ENCODE data around the gene SPTB. TPM values are rescaled to one million over a fixed set of nuclear protein-coding genes. Genes with fewer than 3 reads are reported as not detected.

Gene SPTB
- total RNA-seq, 2 experiments from 2014 or later = not detected

DNA sequence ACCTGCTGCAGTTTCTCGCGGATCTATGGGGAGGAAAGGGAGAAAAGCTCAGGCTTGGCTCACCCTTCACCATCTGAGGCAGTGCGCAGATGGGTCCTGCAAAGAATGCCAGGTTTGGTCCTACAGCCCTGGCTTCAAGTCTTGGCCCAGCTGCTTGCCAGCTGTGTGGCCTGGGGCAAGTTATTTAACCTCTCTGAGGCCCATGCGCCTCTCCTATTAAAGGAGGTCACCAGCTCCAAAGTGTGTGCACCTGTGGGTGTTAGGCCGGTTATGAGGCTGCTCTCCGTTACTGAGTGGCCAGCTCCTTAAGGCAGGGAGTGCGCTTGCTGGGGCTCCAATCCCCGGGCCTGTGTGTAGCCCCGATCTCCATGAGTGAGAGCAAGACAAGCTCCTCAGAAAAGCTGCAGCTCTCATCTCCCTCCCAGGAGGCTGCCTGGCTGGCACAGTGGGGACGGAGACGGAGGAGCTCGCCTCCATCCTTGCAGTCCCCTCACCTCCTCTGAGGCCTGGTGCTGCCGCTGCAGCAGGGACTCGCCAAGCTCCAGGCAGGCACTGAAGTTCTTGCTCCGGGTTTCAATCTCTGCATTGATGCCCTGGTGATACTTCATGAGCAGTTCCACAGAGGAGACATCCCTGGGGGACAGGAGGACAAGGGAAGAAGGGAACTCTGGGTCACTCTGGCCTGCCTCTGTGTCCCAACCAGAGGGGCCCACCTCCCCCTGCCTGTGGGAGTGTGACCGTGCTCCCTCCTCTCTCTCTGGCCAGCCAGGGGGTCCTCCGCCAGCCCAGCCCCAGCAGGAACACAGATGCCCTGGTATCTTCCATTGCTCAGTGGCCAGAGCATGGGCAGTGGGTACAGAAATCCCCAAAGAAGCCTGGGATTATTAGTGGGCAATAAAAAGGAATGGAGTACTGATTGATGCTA lies 110.3 kb downstream of the SPTB start:
- Mint-ChIP-seq H3K4me3 (no peak overlapping the region), H3K9me3 (ENCODE audit: low read depth) (no peaks in the 10 kb centered on the region), H3K27me3 (no peaks in the 10 kb centered on the region), H3K36me3 (no peaks in the 10 kb centered on the region), H3K4me1 (peaks cover 11% of the 10 kb centered on the region), H3K27ac (no peak overlapping the region)
- CTCF ChIA-PET = interaction anchor here (13.8 kb wide), 1 partner anchor 98 kb away, joined by 183 read pairs; no protein-coding TSS in a partner anchor
- DNase-seq (no peak), ATAC-seq (no peak)

DNA sequence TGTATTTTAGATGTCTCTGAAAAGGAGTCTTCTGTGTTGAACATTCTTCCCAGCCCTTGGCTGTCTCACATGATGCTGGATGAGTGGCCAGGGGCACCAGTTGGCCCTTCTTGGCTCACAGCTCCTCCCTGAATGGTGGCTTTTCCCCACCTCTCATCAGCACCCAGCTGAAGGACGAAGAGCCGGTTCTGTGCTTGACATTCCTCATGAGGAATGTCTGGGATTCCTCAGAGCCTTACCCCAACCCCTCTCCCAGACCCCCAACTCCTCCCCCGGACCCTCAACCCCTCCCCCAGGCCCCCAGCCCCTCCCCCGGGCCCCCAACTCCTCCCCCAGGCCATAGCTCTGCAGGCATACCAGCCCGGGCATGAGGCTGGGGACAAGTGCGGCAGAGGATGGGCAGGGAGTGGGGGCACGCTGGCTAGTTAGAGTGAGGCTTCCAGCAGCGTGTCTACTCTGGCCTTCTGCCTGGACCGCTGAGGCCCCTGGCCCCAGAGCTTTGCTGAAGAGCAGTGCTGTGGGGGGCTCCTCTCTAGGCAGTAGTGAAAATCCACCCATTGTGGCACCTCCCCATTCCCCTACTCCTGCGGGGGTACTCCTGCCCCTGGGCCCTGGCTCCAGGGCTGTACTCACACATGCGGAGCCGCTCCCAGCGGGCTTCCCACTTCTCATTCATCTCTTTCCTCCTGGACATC lies 111.2 kb downstream of the SPTB start:
- no peak for ATAC-seq
- Mint-ChIP-seq H3K4me1 (peaks cover 19% of the 10 kb centered on the region), H3K36me3 (no peaks in the 10 kb centered on the region), H3K27ac (no peak overlapping the region), H3K27me3 (no peaks in the 10 kb centered on the region), H3K4me3 (no peak overlapping the region), H3K9me3 (ENCODE audit: low read depth) (no peaks in the 10 kb centered on the region)
- DNase-seq = no peak
- CTCF ChIA-PET = interaction anchor here (0.9 to 13.8 kb wide), 2 partner anchors 8 to 97 kb away, joined by 3 to 183 read pairs; no protein-coding TSS in a partner anchor

DNA sequence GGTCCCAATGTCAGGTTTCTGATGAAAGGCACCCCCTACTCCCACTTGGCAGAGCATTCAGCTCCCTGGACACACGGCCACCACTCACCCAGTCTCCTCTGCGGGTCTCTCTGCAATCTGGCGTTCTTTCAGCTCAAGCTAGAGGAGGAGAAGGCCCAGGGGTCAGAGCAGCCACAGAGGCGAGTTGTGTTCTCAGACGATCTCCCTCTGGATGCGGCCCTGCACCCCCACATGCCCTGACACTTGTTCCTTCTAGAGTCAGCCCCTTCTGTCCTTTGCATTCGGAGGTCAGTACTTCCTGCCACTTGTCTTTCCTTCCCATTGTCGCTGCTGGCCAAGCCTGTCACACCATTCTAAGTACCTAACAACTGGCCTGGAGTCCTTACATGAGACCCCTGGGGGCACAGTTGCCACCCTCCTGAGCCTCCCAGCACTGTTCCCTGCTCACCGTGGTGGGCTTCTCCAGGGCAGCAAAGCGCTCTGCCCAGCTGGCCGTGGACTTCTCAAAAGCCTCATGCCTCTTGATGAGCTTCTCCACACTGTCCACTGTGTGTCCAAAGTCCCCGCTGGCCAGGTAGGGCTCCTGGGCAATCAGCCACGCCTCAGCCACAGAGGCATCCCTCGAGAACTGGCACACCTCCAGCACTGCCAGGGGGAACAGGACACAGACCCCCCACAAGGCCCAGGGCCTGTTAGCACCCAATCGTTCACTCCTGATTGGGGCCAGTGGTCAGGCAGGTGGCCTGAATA lies 112.3 kb downstream of the SPTB start:
- Mint-ChIP-seq H3K27me3 (no peaks in the 10 kb centered on the region), H3K9me3 (ENCODE audit: low read depth) (no peaks in the 10 kb centered on the region), H3K27ac (no peak overlapping the region), H3K4me1 (peaks cover 23% of the 10 kb centered on the region), H3K36me3 (no peaks in the 10 kb centered on the region), H3K4me3 (no peak overlapping the region)
- ATAC-seq = no peak
- DNase-seq = no peak
- CTCF ChIA-PET = interaction anchor here (13.8 kb wide), 1 partner anchor 96 kb away, joined by 183 read pairs; no protein-coding TSS in a partner anchor

DNA sequence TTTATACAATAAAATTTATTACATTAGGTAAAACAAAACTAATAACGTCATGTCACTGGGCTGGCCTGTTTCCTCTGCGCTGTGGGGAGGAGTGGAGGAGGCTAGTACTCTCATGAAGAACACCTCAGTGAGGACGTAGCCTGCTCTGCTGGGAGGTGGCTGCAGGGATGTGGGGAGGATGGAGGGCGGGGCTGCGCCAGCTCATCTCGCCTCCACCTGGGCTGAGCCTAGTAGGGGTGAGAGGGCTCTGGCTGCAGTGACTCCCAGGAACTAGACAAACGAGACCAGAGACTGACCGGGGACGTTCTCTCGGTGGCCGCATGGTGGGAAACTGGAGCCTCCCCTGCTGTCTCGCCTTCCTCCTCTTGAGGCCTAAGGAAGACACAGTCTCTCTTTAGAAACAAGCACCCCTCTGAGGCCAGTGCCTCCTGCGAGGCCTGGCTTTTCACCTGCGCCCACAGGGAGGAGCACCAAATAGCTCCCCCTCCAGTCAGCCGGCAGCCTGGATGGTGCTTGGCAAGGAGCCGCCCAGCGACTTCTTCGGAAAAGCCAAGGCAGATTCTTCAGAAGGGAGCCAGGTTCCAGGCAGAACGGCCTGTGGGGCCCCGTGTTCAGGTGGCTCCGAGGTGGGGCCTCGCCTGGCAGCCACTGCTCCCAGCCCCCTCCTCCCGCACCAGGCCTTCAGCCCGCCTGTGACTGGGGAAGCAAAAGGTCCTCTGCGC lies 113.1 kb downstream of the SPTB start:
- Mint-ChIP-seq H3K9me3 (ENCODE audit: low read depth) (no peaks in the 10 kb centered on the region), H3K4me1 (peaks cover 28% of the 10 kb centered on the region)
- CTCF ChIA-PET = interaction anchor here (13.8 kb wide), 1 partner anchor 95 kb away, joined by 183 read pairs; no protein-coding TSS in a partner anchor

DNA sequence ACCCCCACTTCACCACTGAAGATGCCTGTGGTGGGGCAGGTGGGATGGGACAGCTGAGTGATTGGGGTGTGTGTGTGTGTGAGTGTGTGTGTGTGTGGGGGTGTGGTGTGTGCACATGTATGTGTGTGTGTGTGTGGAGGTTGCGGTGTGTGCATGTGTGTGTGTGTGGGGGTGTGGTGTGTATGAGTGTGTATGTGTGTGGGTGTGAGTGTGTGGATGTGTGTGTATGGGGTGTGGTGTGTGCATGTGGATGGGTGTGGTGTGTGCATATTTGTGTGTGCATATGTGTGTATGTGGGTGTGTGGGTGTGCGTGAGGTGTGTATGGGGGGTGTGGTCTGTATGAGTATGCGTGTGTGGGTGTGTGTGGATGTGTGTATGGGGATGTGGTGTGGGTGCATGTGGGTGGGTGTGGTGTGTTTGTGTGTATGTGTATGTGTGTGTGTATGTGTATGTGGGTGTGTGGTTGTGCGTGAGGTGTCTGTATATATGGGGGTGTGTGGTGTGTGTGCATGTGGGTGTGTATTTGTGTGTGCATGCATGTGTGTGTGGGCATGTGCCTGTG lies 113.9 kb downstream of the SPTB start:
- DNase-seq (no peak), ATAC-seq (no peak)
- Mint-ChIP-seq H3K27me3 (peaks cover 13% of the 10 kb centered on the region), H3K27ac (no peak overlapping the region), H3K36me3 (no peaks in the 10 kb centered on the region), H3K9me3 (ENCODE audit: low read depth) (no peaks in the 10 kb centered on the region), H3K4me1 (peaks cover 33% of the 10 kb centered on the region), H3K4me3 (no peak overlapping the region)
- CTCF ChIA-PET = interaction anchor here (0.9 to 13.8 kb wide), 8 partner anchors 7 to 152 kb away, joined by 3 to 183 read pairs (median 6); no protein-coding TSS in a partner anchor

More for the DNA sequence above, 113.1 kb downstream of the SPTB start:
- H3K27ac Mint-ChIP-seq = no peak overlapping the region
- no peak for DNase-seq
- no peaks in the 10 kb centered on the region for H3K36me3 Mint-ChIP-seq
- ATAC-seq = no peak
- peaks cover 5% of the 10 kb centered on the region for H3K27me3 Mint-ChIP-seq
- H3K4me3 Mint-ChIP-seq = no peak overlapping the region

DNA sequence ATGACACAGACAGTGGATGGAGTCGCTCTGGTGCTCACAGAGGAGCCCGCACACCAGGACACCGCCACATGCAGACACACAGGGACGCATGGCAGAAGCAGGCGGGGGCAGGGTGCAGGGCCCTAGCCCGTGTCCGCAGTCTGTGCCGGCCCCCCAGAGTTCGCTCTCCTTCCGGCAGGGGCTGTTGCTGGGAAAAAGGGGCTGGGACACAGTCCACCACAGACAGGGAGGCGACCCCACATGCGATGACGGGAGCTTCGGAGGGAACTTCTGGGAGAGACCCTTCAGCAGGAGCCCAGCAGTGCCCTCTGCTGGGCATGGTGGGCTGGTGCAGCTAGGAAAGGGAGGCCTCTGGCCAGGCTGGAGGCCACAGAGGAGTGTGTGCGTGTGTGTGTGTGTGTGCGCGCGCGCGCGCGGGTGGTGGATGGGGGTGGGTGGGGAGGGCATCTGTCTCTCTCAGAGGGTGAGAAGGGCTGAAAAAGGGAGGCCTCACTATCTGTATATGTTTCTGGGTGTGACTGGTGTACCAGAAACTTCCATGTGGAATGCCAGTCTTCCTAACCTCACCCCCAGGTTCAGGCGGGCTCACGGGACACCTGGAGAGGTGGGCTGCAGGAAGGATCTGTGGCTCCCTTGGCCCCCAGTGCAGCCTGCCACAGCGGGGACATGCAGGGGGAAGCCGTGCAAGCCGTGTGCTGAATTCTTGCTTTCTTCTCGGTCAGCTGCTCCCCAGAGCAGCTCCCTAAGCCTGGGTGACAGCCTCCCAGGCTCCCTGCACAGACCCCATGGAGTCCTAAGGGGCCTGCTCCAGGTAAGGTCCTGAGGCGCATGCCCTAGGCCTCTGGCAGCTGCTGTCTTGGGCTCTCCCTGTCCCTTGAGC lies 114.8 kb downstream of the SPTB start:
- no peak overlapping the region for H3K4me3 Mint-ChIP-seq
- no peaks in the 10 kb centered on the region for H3K36me3 Mint-ChIP-seq
- ATAC-seq (peak; percentile 74), DNase-seq (peak; percentile 79)
- H3K9me3 Mint-ChIP-seq (ENCODE audit: low read depth) = no peaks in the 10 kb centered on the region
- CTCF ChIA-PET = interaction anchor here (0.5 to 13.8 kb wide), 26 partner anchors 8 to 188 kb away, joined by 3 to 183 read pairs (median 4); no protein-coding TSS in a partner anchor
- peaks cover 35% of the 10 kb centered on the region for H3K4me1 Mint-ChIP-seq
- no peak overlapping the region for H3K27ac Mint-ChIP-seq
- H3K27me3 Mint-ChIP-seq = peaks cover 18% of the 10 kb centered on the region

DNA sequence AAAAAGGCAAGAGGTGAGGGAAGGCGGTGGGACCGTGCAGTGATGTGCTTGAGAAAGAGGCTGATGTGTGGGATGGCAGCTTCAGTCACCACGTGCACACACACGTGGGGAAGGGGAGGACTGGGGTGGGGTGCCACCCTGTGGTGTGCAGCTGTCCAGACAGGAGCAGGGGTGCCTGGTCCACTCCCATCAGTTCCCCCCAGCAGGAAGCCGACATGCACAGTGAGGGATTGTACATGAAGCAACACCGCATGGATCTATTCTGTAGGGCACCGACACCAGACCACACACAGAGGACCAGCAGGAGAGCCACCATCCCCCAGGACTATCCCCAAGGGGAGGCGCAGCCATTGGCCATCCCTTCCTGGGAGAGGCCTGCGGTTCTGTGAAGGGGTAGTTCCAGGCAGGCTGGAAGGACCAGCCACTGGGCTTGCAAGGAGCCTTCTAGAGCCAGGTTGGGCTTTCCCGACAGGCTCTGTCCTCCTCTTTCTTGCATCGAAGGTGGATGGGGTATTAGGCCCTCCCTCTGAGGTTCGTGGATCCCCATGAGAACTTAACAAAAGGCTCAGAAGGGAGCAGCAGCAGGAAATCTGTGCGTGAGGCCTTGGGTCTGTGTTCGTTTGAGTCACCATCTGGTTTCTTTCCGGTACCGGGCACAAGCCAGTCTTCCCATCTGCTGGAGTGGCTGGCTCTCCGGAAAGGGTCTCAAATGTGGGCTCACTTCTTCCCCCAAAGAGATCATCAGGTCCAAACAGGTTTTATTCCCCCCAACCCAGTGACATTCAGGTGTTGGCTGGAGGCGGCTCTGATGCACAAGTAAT lies 115.7 kb downstream of the SPTB start:
- Mint-ChIP-seq H3K9me3 (ENCODE audit: low read depth) (no peaks in the 10 kb centered on the region), H3K36me3 (no peaks in the 10 kb centered on the region), H3K4me3 (no peak overlapping the region), H3K4me1 (peaks cover 35% of the 10 kb centered on the region), H3K27me3 (peaks cover 18% of the 10 kb centered on the region), H3K27ac (no peak overlapping the region)
- no peak for ATAC-seq
- CTCF ChIA-PET = interaction anchor here (0.5 to 13.8 kb wide), 25 partner anchors 9 to 189 kb away, joined by 3 to 183 read pairs (median 4); no protein-coding TSS in a partner anchor
- DNase-seq = no peak

DNA sequence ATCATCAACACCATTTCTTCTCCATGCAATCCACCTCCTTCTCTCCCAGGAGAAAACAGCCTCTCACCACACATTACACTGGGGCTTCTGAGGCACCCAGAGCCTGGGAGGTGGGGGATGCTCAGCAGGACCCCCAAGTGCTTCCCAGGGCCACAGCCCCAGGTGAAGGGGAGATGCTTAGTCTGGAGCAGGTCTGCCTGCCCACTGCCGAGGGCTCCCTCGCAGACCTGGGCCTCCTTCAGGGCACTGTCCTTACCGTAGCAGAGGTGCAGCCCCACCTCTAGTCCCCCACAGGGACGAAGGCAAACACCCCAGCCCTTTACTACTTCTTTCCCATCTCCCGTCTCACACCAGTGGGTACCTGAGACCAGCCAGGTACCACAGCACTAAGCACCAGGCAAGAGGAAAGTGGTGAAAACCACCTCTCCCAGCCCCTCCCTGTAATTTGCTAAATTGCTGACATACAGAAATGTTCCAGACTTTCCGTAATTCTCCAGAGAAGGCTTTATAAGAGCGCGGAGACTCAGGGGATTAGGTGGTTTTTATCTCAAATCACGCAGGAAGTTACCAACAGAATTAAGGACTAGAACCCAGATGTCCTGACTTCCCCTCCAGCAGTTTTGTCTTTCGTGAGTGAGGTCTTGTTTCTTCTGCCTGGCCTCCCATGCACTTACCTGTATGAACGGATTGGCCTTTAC lies 116.5 kb downstream of the SPTB start:
- Mint-ChIP-seq H3K27ac (no peak overlapping the region), H3K4me1 (peaks cover 38% of the 10 kb centered on the region), H3K9me3 (ENCODE audit: low read depth) (no peaks in the 10 kb centered on the region), H3K4me3 (no peak overlapping the region), H3K27me3 (peaks cover 18% of the 10 kb centered on the region), H3K36me3 (no peaks in the 10 kb centered on the region)
- DNase-seq (no peak), ATAC-seq (no peak)
- CTCF ChIA-PET = interaction anchor here (1.3 to 13.8 kb wide), 4 partner anchors 27 to 92 kb away, joined by 4 to 183 read pairs (median 12); no protein-coding TSS in a partner anchor

DNA sequence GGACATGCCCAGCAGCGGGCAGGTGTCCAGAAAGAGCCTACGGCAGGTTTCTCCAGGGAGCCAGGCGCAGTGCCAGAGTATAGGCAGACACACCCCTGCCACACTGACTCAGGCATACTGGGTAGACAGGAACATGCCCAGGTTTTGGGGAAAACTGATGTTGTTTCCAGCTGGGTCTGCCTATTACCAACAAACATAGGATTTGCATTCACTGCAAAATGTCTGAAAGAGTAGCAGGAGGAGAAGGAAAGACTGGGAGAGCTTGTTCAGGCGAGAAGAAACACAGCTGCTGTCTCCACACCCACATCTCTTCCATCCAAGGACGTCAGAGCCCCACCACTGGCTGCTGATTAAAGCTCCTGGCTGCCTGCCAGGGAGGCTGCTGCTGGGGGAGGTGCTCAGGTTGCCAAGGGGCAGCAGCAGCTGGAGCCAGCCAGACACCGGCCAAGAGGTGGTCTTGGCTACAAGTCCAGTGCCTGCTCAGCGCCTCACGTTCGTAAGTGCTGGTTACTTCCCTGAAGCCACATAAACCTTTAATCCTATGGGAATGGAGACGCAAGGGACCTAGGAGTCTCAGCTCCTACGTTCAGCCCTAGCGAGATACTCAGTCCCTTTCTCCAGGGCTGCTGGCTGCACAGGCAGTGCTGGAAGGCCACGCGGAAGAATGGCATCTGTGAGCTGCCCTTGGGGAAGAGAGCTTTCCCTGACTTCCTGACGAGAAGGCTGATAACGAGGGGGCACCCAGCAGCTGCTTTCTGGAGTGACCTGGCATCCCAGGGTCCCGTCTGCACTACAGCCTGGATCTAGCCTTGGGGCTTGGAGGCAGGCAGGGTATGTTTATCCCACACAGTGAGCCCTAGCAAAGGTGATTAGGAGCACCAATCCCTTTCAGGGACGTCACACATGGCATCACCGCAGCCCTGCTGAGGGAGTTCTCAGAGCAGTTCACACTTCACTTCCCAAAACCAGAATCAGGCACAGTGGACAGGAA lies 117.4 kb downstream of the SPTB start:
- H3K36me3 Mint-ChIP-seq = no peaks in the 10 kb centered on the region
- H3K27me3 Mint-ChIP-seq = peaks cover 18% of the 10 kb centered on the region
- H3K9me3 Mint-ChIP-seq (ENCODE audit: low read depth) = no peaks in the 10 kb centered on the region
- H3K4me1 Mint-ChIP-seq = peaks cover 42% of the 10 kb centered on the region
- DNase-seq (peak; percentile 51), ATAC-seq (no peak)
- no peak overlapping the region for H3K4me3 Mint-ChIP-seq
- no peak overlapping the region for H3K27ac Mint-ChIP-seq
- CTCF ChIA-PET = interaction anchor here (0.9 to 13.8 kb wide), 15 partner anchors 10 to 138 kb away, joined by 3 to 183 read pairs (median 7); no protein-coding TSS in a partner anchor
